ENCODE measurements around the gene EML4.
"Not testable (repeated sequence)": the region's sequence is repeated elsewhere in the genome, so short reads cannot be mapped to it uniquely, and the experiment has no call there.

EML4 gene

DNA sequence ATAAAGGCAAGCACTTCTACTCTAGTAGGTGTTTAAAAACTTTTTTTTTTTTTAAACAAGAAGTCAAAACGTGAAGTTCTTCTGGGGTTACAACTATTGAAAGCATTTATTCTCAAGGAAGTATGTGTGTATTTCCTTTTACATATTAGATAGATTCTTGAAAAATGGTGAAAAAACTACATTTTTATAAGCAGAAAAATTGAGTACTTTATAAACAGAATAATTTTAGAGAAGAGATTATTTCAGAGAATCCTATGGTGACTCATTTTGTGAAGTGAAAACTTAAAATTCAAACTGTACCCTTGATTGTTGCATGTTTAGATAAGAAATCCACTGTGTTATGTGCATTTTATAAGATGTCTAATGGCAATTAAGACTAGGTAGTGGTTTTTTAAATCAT, 2.9 kb downstream of the EML4 start:
- DNase-seq: no peak

DNA sequence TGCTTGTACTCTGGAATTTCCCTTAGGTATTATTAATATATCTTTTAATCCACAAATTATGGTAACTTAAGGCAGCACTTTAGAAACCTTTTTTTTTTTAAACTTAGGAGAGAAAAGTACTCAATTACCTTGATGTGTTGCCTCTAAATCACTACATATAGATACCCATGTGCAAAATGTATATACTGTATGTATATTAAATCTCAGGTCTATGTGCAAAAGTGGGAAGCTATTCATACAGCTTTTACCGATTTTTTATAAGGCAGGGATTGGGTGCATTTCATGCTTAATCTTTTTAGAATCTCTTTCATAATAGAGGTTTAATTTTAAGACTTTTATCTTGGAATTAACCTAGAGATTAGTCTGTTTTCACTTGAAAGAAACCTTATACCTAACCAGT, 3.4 kb downstream of the EML4 start:
- DNase-seq: no peak

DNA sequence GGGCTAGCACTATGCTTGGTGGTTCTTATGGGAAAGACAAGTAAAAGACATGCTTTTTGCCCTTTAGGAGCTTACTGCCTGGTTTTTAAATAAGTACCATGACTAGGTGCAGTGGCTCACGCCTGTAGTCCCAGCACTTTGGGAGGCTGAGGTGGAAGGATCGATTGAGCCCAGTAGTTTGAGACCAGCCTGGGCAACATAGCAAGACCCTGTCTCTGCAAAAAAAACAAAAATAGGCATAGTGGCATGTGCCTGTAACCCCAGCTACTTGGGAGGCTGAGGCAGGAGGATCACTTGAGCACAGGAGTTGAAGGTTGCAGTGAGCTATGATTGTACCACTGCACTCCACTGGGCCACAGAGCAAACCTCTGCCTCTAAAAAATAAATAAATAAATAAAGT, 4.3 kb downstream of the EML4 start:
- DNase-seq: not testable (repeated sequence)

DNA sequence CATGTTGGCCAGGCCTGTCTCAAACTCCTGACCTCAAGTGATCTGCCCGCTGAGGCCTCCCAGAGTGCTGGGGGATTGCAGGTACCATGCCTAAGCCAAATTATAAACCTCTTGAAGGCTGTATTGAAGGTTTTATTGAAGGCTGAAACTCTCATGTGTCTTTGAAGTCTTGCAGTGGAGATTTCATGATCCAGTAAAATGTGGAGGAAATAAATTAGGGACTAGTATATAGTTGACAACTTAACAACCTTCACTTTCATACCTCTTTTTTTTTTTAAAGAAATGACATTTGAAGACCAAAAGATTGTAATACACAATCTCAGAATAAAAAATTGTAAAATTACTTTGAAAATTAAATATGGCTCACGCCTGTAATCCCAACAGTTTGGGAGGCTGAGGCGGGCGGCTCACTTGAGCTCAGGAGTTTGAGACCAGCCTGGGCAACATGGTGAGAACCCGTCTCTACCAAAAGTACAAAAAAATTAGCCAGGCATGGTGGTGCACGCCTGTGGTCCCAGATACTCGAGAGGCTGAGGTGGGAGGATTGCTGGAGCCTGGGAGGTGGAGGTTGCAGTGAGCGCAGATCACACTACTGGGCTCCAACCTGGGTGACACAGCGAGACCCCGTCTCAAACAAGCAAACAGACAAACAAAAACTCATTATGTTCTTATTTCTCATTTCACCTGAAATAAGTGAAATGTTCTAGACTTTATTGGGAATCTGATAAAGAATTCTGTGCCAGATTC, 8.0 kb downstream of the EML4 start:
- DNase-seq: no peak

DNA sequence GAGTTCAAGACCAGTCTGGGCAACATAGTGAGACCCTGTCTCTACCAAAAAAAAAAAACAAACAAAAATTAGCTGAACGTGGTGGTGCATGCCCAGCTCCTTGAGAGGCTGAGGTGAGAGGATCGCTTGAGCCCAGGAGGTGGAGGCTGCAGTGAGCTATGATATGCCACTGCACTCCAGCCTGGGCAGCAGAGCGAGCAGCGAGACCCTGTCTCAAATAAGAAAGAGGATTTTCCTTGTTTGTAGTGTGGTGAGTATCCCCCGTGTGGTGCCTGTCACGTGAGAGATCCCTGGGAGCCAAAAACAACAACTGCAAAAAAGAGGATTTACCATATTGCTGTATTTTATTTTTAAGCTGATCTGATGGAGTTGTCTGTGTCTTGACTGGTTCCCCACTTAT, 9.2 kb downstream of the EML4 start:
- no peak for DNase-seq

DNA sequence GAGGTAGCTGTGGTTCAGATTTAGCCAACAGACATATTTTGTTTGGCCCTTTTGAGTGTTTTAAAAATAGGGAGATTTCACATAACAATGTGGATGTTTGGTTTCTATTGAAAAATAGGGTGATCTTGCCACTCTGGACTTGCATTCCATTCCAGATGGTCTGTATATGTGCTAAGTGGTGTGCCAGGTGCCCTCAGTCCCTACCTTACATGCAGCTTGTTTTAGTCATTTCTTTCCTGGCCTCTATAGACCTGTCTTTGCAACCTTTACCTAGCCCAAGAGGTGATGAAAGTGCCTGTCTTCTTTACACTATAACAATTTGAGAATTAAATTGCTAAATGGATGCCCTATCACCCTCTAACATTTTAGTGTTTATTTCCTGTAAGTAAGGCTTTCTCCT, 11.1 kb downstream of the EML4 start:
- DNase-seq: no peak

DNA sequence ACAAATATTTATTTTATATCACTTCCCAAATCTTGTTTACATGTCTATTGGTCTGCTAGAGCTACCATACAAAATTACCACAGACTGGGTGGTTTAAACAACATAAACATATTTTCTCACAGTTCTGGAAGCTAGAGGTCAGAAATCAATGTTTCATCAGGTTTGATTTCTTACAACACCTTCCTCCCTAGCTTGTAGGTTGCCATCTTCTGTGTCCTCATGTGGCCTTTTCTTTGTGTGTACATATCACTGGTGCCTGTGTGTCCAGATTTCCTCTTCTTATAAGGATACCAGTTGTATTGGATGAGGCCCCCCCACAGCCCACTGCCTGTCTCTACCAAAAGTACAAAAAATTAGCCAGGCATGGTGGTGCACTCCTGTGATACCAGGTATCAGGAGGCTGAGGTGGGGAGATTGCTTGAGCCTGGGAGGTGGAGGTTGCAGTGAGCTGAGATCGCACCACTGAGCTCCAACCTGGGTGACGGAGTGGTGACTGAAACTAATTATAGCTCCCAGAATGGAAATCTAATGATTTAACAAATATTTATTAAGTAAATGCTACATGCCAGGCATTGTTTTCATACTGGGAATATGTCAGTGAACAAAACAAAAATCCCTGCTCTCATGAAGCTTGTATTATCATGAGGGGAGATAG, 13.6 kb downstream of the EML4 start:
- no peak for DNase-seq

DNA sequence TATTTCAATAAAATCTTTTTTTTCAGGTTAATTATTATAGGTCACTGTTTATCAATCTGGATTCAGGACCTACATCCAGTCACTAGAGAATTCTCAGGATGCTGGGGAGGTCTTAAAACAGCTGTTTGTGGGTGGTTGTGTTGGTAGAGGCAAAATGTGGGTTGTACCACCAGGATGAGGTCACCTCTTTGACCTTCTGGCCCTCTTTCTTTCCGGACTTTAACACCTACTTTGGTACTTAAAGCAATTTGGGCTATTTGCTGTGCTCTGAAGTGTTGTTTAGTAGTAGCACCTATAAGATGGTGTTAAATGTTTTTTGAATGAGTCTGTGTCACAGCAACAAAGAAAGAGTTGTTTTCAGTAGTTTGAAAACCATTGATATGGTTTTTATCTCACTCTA, 14.6 kb downstream of the EML4 start:
- DNase-seq: no peak

DNA sequence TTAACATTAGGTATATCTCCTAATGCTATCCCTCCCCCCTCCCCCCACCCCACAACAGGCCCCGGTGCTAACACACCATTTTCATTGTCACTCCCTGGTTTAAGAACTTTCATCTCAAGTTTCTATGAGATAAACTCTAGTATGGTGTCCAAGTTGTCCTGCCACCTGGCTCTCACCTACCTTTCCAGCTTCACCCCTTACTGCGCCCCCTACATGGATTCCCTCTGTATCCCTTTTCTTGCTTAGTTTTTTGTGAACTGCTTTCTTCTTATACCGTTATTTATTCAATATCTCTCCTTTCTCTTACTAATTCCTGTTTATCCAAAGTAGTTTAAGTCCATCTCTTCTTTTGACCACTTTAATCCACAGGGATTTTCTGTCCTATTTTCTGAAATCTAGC, 15.2 kb downstream of the EML4 start:
- DNase-seq: no peak

DNA sequence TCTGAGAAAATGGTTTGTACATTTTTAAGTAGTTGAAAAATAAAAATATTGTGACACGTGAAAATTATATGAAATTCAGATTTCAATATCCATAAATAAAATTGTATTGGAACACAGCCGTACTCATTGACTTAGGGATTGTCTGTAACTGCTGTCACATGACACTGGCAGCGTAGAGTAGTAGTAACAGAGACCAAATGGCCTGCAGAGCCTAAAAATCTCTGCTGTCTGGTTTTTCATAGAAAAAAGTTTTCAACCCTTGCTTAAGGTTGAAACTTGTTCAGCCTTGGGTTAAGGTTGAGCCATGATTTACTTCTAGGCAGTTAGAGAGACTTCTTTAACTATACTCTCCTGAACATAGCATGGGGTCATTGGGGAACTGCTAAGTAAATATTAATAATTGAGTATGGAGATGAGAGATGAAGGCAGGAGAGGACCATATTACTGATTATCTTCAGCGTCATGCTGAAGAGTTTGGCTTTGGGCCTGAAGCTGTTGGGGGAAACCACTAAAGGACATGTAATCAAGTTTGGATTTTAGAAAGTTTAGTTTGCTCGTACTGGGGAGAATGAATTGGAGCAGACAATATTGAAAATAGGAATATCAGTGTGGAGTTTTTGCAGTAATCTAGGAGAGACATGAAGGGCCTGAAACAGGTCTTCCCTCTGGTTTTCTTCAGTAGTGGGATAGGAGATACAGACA, 16.2 kb downstream of the EML4 start:
- DNase-seq: no peak

DNA sequence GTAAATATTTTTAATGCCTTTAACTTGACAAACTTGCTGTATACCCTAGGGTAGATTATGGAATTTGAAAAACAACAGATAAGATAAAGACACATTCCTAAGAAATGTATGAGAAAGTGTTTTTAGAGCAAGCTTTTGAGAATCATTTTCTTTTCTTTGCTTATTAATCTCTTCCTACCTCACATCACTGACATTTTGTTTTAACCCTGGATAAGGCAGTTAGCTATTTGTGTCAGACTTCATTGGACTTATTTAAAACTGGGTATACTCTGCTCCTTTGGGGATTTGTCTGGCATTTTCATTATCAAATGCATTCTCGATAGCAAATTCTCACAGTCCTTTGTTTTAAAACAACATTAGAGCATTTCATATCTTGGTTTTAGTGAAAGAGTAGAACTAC, 17.2 kb downstream of the EML4 start:
- DNase-seq: no peak

DNA sequence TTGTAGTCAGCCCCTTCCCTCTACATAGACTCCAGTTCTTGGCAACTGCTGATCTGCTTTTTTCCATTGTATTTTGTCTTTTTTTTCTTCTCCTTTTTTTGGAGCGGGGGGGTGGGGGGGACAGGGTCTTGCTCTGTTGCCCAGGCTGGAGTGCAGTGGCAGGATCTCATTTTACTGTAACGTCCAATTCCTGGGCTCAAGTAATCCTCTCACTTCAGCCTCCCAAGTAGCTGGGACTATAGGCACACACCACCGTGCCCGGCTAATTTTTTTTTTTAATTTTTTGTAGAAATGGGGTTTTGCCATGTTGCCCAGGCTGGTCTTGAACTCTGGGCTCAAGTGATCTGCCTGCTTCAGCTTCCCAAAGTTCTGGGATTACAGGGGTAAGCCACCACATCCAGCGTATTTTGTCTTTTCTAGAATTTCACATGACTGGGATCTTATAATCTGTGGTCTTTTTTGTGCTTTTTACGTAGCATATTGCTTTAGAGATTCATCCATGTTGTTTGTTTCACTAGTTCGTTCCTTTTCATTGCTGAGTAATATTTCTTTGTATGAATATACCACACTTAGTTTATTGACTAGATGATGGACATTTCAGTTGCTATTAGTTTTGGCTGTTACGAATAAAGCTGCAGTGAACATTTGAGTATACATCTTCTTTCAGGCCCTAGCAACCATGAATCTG, 17.9 kb downstream of the EML4 start:
- DNase-seq: no peak

DNA sequence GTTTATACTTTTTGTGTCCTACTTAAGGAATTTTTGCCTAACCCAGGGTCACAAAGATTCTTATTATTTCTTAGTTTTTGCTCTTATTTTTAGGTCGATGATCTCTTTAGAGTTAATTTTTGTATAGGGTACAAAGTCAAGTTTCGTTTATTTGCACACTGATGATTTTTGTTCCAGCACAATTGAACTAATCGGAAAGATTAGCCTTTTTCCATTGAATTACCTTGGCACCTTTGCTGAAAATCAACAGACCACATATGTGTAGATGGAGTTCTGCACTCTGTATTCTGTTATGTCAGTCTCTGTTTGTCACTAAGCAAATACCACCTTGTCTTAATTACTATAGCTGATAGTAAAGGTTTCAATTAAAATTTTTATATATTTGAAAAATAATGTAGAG, 18.7 kb downstream of the EML4 start:
- DNase-seq: no peak

DNA sequence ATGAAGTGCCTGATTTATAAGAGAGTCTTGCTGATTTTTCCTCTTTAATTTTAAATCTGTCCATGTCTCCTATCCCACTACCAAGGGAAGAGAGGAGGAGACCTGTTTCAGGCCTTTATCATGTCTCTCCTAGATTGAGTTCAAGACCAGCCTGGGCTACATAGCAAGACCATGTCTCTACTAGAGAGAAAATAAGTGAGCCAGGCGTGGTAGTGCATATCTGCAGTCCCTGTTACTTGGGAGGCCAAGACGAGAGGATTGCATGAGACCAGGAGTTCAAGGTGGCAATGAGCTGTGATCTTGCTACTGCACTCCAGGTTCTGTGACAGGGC, 20.0 kb downstream of the EML4 start:
- DNase-seq: no peak

DNA sequence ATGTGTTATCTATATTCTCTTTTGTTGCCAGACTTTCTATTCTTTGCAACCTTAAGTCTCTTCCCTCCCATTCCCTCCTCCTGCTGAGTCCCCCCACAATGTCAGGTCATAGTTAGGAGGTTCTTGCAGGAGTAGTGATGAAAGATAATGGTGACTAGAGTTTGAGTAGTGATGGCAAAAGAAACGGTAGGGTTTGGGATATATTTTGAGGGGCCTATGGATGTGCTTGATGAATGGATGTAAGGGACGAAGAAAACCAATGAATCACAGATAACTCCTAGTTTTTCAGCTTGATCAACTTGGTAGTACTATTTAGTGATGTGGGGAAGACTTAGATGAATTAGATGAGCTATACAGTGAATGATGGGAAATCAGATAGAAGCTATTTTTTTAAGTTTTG, 21.0 kb downstream of the EML4 start:
- DNase-seq: no peak

DNA sequence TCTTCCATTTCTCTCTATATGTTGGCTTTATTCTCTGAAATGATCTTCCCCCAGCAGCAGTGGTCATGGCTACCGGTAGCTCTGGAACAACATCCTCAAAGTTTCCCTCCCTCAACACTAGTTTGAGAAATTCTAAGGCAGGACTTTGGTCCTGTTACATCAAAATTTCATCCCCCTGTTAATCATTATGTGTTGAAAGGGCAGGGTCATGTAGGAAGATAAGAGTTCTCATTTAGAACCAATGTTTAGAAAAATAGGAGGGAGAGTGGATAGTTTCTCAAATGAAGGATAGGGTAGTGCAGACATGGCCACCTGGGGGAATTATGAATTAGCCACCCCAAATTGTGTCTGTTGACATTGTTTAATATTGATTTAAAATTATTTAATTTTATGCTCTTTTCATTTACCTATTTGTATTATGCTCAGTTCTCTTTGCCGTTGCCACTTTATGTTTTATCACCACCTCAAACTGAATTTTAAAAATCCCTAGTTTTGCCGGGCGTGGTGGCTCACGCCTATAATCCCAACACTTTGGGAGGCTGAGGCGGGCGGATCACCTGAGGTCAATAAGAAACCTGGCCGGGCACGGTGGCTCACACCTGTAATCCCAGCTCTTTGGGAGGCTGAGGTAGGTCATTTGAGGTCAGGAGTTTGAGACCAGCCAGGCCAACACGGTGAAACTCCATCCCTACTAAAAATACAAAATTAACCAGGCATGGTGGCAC, 22.3 kb downstream of the EML4 start:
- DNase-seq: no peak

DNA sequence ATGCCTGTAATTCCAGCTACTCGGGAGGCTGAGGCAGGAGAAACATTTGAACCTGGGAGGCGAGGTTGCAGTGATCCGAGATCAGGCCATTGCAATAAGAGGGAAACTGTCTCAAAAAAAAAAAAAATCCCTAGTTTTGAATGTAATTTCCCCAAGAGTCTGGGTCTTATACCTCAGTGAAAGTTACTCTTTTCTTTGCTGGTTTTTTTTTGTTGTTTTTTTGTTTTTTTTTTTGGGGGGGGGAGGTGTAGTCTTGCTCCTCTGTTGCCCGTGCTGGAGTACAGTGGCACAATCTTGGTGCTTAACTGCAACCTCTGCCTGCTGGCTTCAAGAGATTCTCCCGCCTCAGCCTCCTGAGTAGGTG, 22.8 kb downstream of the EML4 start:
- DNase-seq: no peak

DNA sequence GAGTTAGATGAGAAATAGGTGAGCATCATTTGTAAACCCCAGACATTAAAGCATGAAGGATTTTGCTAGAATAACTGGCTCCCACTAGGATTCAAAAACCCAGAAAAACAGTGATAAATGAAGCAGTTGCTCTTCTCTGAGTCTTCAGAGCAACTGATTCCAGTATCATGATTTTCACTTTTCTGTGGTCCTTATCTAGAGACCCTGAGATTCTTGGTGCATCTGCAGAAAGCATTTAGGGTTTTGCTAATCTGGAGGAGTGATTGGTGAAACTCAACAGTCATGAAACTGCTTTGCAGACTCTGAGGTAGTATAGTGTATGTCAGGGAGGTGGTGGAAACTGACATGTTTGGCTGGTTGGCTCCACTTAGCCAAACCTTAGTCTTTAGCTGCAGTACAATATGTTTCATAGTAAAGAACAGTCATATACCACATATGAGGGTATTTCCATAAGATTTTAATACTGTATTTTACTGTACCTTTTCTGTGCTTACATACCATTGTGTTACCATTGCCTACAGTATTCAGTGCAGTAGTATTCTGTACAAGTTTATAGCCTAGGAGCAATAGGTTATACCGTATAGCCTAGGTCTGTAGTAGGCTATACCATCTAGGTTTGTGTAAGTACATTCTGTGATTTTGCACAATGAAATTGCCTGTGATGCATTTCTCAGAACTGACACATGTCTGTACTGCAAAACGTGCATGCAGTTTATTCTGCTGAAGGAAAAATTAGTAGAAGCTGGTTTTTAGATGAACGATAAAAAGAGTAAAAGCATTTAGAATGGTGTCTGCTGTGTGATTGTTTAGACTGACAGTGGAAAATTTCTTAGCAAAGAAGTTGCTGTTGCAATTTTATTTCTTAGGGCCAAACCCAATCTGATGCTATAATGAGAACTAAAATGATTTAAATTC, 23.8 kb downstream of the EML4 start:
- no peak for DNase-seq

DNA sequence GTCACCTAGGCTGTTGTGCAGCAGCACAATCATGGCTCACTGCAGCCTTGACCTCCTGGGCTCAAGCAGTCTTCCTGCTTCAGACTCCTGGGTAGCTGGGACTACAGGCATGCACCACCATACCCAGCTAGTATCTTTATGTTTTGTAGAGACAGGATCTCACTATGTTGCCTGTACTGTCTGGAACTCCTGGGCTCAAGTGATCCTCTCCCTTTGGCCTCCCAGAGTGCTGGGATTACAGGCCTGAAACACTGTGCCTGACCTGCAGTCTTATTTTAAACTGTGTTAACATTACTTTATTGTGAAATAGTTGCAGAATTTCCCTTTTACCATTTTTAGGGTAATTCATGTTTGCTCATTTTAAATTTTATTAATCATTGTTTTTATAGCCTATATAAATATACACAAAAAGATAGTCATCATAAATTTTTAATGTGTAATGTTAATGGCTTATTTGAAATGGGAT, 24.6 kb downstream of the EML4 start:
- no peak for DNase-seq

DNA sequence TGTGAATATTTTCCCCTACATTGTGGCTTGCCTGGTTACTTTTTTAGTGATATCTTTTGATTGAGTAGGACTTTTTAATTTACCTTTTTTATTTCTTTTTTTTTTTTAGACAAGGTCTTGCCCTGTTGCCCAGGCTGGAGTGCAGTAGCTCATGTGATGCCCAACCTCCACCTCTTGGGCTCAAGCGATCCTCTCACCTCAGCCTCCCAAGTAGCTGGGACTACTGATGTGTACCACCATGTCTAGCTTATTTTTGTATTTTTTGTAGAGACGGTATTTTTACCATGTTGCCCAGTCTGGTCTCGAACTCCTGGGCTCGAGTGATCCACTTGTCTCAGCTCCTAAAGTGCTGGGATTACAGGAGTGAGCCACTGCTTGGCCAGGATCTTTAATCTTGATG, 25.3 kb downstream of the EML4 start:
- DNase-seq: no peak

DNA sequence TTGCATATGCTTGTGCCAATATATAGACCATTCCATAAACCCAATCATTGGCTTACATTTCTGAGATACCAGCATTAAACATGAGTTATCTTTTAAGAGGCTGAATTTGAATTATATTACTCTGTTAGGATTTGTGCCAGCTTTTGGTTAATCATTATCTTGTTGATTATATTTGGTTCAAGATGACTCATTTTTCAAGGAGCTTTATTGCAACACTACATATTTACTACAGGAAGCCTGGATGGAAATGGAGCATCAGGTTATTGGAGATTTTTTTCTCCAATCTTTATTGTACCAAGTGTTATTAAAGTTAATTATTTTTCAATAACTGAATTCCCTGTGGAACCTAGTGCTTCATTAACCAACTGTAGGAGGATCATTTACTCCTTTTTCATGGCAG, 26.4 kb downstream of the EML4 start:
- DNase-seq: no peak

DNA sequence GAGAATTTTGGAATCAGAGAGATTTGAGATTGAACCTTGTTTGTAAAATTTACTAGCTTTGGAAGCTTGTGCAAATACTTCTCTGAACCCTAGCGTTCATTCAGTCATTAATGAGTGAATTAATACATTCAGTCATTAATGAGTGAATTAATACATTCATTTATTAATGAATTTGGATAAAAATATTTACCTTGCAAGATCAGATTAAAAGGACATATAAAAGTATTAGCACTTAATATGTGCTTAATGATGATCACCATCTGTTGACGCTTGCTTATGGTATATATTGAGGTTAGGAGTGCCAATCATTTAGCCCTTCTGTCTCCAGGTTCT, 26.9 kb downstream of the EML4 start:
- no peak for DNase-seq
